HK-2 (cell line): ENCODE data around the gene ISOC2.
"Not testable (repeated sequence)": the region's sequence is repeated elsewhere in the genome, so short reads cannot be mapped to it uniquely, and the experiment has no call there.

Experiments used
- DNase-seq: peaks from one replicate; pipeline ENCODE4 v3.0.0-alpha.2; 2018; ENCODE audit not compliant: unreplicated experiment

The ISOC2 gene

DNA sequence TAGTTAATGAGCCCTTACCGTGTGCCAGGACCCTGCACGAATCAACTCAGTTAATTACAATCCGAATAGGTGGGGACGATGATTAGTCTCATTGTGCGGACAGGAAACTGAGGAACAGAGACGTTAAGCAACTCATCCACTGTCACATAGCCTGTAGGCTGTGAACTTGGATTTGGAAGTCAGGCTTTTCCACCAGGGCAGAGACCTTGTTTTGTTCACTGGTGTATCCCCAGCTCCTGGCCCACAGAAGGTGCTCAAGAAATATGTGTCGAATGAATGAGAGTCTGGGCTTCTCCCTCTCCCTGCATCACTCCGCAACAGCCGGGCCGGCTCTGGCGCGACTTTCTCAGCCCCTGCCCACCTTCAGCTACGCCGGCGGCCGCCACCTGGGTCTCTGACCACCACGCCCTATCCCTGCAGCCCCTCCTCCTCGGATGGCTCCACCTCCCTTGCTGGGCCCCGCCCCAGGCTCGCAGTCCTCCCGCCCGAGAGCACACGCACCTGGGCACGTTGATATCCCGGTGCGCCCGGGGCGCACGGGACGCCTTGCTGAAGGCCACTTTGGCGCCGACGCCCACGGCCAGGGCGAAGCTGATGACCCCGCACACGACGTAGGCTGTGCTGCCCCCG is 19.6 kb downstream of the ISOC2 start:
- DNase-seq, result no peak

DNA sequence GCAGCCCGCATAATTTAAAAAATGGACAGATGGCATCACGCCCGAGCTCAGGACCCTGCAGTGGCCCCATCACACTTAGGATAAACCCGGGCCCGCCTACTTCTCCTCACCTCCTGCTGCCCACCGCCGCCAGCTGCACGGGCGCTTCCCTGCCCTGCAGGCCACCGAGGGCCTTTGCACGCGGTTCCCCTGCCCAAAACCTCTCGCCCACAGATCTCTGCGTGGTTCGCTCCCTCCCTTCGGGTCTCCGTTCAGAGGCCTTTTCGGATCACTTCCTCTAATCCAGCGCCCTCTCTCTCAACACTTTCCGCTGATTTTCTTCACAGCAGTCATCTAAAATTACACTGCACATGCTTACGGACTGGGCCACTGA is 20.1 kb downstream of the ISOC2 start:
- no peak for DNase-seq

DNA sequence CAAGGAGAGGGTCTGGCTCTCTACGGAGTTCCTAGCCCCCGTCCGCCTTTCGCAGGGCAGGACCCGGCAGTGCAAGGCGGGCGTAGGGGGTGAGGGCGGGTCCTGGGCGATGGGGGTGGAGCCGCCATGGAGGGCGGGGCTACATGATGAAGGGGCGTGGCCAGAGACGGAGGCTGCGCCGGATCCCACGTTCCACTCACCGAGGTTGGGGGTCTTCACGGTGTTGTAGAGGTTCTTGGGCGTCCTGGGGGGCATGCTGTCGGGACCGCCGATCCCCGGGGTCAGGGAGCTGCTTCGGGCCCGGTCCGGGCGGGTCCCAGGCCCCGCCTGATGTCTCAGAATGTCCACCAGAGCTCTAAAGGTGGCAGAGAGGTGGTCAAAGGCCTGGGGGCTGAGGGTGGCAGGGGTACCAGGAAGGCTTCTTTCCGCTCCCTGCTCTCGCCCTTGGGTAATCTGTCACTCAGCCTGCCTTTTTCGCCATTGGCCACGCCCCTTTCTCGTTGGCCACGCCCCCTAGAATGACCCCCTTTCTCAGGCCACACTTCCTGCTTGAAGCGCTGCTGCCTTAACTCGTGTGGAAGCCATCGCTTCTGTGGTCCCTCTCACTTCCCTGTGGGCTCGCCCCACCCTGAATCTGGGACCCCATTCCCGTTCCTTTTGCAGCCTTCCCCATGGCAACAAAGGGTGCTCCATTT is 20.9 kb downstream of the ISOC2 start:
- peak; percentile 34 for DNase-seq

DNA sequence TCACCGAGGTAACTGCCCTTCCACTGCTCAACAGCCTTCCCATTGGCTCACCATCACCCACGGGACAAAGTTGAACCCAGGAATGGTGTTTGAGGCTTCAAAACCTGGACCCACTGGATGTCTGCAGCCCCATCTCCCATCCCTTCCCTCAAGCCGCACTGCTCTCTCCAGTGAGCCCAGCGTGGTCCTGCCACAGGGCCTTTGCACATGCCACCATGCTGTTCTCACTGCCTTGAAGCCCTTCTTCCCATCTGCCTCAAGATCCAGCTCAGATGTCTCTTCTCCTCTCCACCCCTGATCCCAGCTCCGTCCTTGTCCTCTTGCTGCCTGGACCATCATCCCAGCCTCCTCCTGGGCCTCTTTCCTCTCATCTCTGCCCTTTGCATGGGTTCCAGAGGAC is 22.4 kb downstream of the ISOC2 start:
- DNase-seq, result no peak

DNA sequence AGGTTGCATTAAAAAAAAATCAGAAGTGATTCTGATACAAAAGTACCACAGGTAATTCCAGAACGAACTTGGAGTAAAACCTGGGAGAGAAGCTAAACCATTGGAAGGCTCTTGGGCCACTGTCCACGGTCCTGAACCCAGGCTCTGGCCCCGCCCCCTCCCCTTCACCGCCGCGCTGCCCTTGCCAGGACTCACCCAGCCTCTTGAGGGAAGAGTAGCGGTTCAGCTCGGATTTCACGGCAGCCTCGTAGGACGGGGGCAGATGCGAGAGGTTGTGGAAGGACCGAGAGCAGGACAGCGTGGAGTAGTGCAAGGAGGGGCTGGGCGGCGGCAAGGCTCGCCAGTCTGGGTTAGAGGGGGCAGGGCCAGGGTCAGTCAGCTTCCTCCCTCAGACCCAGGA is 24.0 kb downstream of the ISOC2 start:
- DNase-seq, result peak; percentile 87

DNA sequence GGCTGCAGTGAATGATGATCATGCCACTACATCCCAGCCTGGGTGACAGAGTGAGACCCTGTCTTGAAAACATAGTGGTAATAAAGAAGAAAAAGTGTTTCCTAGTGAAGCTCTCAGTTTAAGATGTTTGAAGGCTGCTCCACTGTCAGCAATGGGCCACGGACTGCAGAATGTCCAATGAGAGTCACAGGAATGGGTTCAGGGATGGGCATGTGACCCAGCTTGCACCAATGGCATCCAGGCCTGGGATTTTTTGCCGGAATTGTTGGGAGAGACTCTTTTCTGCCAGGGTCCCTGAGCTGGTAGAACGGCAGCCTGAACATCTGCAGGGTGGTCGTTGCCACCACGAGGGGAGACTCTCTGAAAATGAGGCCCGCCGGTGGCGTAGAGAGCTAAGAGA is 24.6 kb downstream of the ISOC2 start:
- no peak for DNase-seq

DNA sequence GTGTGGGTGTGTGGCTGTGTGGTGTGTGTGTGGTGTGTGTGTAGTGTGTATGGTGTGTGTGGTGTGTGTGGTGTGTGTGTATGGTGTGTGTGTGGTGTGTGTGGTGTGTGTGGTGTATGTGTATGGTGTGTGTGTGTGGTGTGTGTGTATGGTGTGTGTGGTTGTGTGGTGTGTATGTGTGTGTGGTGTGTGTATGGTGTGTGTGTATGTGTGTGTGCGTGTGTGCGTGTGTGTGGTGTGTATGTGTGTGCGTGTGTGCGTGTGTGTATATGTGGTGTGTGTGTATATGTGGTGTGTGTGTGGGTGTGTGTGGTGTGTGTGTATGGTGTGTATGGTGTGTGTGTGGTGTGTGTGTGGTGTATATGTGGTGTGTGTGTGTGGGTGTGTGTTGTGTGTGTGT is 26.4 kb downstream of the ISOC2 start:
- DNase-seq, result no peak

DNA sequence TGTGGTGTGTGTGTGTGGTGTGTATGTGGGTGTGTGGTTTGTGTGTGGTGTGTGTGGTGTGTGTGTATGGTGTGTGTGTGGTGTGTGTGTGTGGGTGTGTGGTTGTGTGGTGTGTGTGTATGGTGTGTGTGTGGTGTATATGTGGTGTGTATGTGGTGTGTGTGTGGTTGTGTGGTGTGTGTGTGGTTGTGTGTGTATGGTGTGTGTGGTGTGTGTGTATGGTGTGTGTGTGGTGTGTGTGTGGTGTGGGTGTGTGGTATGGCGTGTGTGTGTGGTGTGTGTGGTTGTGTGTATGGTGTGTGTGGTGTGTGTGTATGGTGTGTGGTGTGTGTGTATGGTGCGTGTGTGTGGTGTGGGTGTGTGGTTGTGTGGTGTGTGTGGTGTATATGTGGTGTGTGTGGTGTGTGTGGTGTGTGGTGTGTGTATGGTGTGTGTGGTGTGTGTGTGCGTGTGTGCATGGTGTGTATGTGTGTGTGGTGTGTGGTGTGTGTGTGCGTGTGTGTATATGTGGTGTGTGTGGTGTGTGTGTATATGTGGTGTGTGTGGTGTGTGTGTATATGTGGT is 27.0 kb downstream of the ISOC2 start:
- DNase-seq, result no peak

DNA sequence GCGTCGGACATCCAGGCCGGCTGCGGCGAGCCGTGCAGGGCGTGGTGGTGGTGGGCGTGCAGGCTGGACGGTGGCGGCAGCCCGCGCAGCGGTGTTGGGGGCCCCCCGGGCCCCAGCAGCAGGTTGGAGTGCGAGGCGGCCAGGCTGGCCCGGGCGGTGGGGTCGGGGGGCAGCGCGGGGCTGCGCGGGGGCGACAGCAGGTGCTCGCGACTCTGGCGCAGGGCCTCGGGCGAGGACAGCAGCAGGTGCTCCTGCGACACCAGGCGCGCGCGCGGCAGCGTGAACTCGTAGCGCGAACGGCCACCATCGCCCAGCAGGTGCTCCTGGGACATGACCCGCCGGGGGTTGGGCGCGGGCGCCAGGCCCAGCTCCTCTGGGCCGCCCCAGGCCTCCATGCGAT is 28.1 kb downstream of the ISOC2 start:
- DNase-seq, result no peak

DNA sequence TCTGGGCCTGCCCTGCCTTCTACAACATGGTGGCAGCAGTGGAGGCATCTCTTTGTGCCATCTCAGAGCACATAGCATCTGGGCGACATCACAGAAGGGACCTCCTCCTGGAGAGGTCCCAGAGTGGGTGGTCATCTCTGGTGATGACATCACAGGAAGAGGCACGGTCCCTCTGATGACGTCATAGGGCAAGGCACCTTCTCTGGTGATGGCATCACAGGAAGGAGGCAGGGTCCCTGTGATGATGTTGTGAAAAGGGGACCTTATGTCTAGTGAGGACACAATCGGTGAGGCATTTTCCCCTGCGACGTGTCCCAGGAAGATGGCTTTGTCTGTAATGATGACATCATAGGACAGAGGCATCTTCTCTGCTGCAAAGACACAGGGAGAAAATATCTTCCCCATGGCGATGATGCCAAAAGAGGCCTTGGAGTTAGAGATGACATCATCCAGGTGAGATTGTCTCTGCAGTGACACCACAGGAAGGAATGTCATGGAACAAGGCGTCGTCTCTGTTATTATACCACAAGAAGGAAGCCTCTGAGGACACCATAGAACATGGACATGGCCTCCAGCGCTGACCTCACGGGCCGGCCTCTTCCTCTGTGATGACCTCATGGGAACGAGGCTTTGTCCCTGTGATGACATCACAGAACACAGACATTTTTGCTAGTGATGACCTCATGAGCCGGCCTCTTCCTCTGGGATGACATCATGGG is 29.0 kb downstream of the ISOC2 start:
- DNase-seq, result no peak

DNA sequence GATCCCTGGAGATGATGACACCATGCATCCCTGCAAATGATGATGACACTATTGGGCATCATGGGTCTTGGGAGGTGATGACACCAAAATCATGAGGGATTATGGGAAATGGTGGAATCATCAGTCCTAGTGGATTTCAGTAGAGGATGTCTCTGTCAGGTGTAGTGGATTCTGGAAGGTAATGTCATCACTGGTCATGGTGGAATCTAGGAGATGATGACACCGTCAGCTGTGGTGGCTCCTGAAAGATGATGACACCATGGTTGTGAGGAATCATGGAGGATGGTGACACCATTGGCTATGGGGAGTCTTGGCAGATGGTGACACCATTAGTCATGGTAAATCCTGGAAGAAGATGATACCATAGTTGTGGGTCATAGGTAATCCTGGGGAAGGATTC is 30.3 kb downstream of the ISOC2 start:
- DNase-seq, result no peak

DNA sequence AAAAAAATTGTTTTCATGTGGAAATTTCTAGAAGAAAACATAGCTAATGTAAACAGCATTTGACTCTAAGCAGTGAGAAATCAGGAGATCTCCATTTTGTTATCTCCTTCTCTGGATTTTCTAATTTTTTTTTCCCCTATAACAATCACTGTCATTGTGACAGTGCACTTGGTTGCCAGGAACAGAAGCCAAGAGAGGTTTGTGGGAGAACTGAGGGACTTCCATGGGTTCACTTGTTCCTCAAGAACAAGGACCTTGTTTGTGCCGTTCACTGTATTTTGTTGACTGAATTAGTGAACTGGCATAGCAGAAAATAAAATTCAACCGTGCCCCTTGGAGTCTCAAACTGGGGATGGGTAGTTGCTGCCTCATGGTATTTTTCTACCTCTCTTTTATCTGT is 35.4 kb downstream of the ISOC2 start:
- DNase-seq, result no peak

DNA sequence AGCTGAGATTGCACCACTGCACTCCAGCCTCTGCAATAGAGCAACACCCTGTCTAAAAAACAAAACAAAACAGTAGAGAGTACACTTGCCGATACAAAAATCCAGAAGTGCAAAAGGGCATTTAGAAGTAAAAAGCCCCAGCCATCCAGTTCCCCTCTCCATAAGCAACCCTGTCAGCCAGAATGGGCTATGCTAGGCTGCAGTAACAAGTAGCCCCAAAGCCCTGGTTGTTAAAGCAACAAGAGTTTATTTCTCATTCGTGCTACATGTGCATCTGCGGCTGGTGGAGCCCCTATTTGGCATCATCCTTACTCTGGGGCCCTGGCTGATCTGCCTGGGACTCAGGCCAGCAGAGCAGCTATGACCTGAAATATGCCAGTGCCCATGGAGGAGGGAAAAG is 36.9 kb downstream of the ISOC2 start:
- DNase-seq, result no peak

DNA sequence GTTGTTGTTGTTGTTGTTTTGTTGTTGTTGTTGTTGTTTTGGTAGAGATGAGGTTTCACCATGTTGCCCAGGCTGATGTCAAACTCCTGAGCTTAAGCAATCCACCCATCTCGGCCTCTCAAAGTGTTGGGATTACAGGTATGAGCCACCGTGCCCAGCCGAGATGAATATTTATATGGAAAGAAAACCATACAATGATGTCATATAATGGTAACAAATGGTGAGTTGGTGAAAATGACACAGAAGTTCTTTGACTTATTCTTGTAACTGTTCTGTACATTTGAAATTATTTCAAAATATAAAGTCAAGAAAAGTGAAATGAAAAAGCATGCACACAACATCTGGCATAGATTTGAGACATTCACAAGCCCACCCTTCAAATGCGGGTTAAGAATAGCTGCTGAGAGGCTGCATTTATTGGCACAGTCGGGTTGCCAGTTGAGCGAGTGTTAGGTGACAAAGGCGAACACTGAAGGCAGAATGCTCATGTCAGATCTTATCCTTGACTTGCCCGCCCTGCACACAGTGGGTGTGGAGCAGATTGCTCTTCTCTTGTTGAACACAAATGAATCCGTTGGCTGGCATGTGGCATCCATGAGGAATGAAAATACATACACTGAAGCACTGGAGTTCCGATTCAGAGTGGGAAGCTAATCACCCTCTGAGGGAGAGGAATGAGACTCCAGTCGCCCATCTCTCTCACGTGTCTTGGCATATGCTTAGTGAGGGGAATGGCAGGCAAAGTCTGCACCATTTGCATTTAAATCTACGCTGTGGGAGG is 38.0 kb downstream of the ISOC2 start:
- no peak for DNase-seq

DNA sequence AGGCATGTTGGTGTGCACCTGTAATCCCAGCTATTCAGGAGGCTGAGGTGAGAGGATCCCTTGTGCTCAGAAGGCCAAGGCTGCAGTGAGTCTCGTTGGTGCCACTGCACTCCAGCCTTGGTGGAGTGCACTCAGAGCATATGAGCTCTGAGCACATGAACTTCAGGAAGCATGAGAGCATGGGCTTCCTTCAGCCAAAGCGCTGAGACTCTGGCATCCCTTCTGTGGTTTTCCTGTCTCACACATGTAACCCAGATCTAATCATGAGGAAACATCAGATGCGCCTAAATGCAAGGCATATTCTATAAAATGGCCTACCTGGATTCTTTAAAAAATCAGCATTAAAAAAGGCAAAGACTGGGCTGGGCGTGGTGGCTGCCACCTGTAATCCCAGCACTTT is 40.2 kb downstream of the ISOC2 start:
- DNase-seq, result not testable (repeated sequence)

DNA sequence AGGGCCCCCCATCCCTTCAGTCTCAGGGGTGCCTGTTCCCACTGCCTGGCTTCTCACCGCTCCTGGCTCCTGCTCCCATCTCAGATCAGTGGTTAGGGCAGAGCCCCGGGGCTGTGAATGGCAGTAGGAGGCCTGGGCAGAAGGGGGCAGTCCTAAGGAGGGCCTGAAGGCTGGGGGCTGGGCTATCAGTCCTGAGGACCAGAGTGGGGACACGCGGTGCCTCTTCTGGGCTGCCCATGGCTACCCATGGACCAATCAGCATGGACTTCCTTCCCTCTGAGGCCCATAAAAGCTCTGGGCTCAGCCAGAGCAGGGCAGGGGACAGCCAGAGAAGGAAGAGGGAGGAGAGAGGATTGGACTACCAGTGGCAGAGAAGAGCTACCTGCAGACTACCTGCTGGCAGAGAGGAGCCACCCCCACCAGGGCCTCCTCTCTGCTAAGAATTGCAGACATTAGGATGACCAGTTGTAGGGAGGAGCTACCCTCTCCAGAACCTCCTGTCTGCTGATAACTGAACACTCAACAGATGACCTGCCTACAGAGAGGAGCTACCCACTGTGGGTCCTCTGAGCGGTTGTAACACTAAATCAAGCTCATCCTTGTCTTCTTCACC is 41.7 kb downstream of the ISOC2 start:
- DNase-seq, result no peak

DNA sequence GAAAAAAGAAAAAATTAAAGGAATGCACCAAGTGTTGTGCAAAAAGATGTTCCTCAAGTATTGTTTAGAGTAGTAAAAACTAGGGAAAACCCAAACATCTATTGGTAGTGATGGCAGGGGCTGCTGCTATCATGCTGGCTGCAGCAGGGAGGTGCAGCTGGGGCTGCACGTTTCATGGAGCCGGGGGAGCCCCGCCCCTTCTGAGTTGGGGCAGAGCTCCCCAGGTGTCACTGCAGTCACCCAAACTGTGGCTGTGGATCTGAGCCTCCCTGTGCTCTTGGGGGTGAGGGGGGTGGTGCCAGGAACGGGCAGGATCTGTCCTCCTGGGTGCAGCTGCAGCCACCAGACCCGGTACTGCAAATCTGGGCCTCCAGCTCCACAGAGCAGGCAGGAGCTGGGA is 42.3 kb downstream of the ISOC2 start:
- no peak for DNase-seq

DNA sequence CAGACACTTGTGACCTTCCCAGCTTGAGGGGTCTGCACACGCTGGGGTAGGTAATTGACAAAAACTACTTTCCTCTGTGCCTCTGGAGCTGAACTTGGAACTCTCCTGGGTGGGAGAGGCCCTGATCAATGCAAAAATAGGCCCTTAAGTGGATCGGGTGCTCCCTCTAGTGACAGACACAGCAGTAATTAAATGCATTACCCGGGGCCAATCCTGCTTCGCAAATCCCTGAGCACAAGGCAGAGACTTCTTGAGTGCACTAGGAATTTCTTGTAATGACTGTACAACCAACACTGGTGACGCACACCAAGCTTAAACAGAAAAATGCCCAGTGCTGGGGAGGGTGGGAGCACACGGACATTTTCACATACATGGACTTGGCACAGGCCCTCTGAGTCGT is 43.3 kb downstream of the ISOC2 start:
- peak; percentile 75 for DNase-seq

DNA sequence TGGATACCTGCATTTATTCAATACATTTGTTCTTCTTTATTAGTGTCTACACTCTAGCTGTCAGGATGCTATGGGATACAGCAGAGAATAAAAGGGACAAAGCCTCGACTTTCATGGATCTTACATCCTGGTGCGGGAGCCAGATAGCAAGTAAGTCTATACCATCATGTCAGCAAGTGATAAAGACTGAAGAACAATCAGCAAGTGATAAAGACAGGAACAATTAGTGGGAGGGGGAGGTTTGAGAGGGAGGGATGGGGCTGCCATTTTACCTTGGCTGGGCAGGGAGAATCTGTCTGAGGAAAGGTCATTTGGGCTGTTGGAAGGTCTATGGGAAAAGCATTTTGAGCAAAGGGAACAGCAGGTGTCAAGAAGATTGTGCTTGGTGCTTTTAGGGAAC is 51.3 kb downstream of the ISOC2 start:
- no peak for DNase-seq

DNA sequence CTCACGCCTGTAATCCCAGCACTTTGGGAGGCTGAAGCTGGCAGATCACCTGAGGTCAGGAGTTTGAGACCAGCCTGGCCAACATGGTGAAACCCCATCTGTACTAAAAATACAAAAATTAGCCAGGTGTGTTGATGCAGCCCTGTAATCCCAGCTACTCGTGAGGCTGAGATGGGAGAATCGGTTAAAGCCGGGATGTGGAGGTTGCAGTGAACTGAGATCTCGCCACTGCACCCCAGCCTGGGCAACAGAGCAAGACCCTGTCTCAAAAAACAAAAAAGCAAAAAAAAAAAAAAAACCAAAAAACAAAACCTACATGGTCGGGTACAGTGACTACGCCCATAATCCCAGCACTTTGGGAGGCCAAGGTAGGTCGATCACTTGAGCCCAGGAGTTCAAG is 52.3 kb downstream of the ISOC2 start:
- DNase-seq, result not testable (repeated sequence)

DNA sequence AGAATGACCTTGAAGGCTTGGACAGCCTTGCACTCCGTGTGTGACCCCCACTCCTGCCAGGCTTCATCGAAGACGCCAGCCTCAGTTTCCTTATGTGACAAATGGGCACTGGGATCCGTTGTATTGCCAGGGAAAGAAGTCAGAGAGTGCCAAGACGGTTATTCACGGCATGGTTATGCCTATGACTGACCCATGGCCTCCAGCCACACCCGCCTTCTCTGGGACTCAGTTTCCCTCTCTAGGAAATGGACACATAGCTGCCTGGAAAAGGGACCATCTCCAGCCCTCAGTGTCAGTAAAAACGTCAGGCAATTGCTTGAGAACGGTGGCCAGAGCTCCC is 52.9 kb downstream of the ISOC2 start:
- no peak for DNase-seq
